HG03175 (cell line): ENCODE results near the gene FAM24B.

ENCODE experiments used
- ATAC-seq: cut with Tn5 transposase; IDR thresholded peaks from one replicate; pipeline ENCODE4 v1.9.1; 2021; ENCODE audit warnings: mild to moderate bottlenecking, moderate library complexity; ENCODE audit not compliant: unreplicated experiment

FAM24B gene

DNA sequence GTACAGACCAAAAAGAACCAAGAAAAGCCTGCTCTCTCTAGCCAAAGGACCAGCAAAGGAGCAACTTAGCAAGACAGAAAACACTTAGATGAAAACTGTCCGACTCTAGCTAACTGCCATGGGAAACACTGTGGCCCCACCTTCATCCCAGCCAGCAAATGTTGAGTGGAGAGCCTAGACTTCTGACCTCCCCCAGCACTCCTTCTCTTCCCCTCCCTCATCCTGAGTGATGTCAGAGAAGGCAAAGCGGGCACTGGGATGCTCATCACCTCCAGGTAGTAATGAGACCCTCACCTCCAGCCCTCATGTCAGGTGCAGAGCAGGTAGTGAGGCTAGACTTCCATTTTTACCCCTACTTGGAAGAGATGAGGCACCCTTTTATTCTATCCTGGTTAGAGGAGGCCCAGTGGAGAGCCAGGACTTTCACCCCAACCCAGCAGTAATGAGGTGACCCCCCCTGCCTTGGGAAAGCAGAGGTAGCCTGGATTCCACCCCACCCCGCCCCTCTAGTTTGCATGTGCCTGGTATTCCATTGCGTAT is 50.6 kb downstream of the FAM24B start:
- no peak for ATAC-seq

DNA sequence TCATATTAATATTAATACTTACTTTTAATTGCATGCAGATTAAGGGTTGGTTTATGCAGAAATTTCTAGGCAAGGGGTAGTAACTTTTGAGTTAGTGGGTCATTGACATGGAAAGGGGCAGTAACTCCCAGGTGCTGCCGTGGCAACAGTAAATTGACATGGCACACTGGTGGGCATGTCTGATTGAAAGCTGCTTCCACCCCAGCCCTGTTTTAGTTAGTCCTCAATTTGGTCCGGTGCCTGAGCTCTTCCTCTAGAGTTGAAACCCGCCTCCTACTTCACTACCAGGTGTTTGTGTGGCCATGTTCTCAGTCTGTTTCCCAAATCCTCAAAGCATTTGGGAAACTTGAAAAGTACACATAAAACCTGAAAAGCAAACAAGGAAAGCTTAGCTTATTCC is 52.1 kb downstream of the FAM24B start:
- no peak for ATAC-seq

DNA sequence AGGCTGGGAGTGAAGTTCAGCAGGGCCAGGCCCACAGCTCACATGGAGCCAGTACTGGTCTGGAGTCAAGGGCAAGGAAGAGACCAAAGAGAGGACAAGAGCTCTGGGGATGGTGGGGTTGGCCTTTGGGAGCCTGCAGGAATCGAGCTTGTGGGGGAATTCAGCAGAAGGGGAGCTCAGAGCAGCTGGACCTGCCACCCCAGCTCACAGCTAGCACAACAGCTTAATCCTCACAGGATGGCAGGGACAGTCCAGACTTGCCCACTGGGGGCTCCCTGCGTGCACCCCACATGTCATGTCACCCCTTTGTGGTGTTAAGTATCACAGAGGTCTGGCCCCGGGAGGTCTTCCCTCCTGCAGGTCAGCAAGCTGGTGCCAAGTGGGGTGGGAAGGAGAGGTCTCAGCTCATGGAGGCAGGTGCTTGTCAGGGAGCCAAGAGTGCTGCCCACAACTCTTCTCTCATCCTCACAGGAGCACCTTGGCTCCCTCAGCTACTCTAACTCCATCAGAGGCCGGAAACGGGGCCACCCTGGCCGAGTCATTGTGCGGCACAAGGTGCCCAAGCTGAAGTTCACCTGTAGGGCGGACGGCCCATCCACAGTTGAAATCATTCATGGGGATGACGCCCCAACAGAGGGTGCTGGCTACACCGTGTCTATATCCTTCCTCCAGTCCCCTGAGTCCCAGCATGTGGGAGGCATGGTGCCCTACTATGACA is 56.2 kb downstream of the FAM24B start:
- ATAC-seq, result no peak

DNA sequence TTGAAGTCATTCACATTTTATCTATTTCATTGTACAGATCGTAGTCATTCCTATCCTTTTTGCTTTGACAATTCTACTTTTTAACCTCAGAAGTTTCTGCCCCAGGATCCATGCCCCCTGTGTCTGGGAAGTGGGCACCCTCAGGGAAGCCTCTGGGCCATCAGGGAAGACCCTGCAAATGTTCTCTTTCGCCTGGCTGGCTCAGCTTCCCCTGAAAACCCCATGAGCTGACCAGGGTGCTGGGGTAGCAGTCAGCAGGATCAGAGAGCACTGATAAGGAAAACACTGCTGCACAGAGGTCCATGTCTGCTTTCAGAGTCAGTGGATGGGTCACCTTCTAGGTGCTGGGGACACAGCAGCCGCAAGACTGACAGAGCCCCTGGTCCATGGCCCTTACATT is 57.6 kb downstream of the FAM24B start:
- no peak for ATAC-seq

DNA sequence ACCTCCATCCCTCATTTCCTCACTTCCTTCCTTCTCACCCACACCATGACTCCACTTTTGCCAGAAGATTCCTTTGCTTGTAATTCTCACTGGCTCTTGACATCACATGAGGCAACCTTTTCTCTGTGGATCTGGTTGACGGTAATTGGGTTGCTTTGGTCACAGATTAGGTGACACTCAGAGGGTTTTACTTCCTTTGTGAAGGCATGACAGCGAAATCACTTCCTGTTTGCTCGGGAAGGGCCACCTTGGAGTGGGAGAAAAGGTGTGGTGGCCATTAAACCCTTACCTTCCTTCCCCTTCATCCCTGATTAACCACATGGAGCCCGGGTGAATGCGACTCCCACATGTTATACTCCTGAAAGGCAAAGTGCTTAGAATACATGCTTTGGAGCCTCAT is 63.9 kb downstream of the FAM24B start:
- ATAC-seq, result no peak

DNA sequence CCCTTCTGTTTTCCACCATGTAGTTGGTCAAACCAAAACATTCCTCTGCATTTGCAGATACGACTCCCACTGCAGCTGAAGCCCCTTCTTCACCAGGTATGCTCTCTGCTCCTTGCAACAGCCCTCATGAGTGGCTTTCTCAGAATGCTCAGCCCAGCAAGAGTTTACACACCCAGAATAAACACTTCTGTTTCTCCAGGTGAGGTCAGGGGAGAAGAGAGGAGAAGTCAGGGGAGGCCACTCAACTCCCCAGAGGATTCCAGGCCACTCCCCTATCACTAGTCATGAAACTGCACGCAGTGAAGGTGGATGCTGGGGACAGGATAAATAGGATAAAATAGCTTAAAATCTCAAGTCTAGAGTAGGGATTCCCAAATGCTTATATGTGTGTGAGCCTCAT is 64.9 kb downstream of the FAM24B start:
- no peak for ATAC-seq

DNA sequence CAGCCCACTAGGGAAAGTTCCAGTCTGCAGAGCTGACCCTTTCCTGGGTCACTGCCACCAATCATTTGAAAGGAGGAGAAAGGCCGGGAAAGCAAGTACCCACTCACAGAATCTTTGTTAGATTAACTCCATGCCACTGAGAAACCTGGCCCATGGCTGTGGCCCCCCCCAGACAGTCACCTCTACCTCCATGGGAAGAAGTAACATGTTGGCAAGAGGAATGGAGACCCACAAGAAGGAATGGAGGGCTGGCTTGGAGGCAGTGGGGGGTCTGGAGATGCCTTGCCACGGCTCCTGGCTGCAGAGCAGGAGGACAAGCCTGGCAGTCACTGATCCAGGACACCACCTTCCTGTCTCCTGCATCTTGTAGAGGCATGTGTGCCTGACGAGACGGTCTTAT is 66.6 kb downstream of the FAM24B start:
- ATAC-seq, result no peak

DNA sequence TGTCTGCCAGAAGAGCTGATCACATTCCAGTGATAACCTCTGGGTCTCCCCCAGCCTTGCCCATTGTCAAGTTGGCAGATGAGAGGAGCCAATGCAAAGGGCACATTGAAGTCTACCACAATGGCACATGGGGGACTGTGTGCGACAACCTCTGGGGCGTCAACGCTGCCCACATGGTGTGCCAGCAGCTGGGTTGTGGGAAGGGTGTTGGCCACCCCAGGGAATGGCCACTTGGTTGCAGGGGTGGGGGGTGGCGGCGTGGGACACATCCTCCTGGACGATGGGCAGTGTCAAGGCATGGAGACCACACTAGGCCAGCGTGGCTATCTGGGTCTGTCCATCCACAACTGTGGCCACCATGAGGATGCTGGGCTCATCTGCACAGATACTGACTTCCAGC is 77.1 kb downstream of the FAM24B start:
- ATAC-seq, result no peak
